Measurements from ENCODE around the gene AUTS2.
A peak's percentile ranks its signal among the peaks of the same experiment; 100 is the strongest.

Gene AUTS2

DNA sequence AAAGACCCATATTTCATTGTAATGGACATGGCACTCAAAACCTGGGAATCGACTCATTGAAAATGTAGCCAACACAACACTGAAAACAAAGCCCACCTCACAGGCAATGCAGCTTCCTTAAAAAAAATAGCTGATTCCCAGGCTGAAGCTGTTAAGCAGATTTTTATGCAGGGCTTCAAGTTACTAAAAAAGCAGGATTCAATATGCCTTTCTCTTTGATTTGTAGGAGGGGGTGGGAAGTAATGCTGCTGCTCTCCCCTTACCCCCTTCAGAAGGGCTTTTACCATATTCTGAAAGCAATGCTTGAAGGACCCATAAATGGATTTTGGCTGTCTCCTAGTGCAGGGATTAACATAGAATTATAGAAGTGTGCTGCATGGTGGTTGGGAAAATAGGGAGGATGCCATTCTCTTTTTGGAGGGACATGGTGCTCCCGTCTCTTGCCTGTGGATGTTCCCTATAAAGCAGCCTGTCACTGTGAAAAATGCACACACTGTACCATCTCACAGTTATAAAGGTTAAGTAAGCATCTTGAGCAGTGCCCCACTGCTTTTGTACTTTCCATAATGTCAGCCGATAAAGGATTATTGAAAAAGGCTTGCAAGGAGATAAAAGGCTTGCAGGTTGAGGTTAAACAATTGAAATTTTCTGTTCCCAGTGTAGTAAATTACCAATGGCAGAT lies 262.8 kb downstream of the AUTS2 start:
- DNase-seq, result peak in 1 of 3 experiments; percentile 43

DNA sequence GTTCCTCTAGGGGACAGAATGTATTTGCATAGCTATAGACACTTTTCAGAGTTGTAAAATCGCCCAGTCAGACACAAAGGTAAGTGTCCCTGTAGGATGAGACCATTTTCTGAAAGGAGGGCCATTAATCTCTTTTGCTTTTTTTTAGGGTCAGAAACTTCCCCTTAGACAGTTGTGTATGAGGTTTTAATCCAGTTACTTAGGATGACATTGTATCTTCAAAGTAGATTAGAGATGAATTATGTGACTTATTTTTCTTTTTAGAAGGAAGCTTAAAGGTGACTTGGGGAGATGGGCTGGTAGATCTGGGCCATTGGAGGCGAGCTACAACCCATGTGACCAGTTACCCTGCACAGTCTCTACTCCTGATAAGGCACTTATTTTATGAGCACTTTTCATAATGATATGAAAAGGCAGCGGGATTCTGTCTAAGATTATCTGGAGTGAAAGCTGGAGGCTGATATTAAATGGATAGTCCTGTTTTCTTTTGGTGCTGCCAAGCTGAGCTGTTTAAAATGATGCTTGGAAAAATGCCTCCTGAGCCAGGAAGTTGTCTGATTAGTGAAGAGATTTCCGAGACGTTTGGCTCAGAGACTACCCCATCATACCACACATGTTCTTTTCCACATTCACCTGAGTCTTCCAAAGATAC lies 264.3 kb downstream of the AUTS2 start:
- DNase-seq, result no peak

GRCh38 chr7:69864274-69864673 lies 266.0 kb downstream of the AUTS2 start:
- peak in 2 of 3 experiments; percentile 88 to 97 for DNase-seq

DNA sequence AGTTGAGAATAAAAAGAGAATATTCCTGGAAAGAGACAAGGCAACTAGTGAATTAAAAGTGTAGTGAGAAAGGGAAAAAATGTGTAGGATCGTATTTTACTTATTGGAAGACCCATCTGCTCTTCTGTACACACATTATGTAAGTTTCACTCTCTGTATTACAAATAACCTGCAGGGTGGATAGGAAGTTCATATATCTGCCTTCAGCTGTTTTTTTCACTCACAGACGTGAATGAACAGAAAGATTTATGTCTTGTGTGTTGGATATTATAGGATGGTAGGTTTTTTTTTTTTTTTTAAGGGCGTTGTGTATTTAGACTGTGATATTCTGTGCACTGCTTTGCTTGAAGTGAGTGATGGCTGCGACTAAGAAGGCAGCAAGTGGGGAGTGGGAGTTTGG lies 266.5 kb downstream of the AUTS2 start:
- DNase-seq, result peak in 2 of 3 experiments; percentile 84 to 97

DNA sequence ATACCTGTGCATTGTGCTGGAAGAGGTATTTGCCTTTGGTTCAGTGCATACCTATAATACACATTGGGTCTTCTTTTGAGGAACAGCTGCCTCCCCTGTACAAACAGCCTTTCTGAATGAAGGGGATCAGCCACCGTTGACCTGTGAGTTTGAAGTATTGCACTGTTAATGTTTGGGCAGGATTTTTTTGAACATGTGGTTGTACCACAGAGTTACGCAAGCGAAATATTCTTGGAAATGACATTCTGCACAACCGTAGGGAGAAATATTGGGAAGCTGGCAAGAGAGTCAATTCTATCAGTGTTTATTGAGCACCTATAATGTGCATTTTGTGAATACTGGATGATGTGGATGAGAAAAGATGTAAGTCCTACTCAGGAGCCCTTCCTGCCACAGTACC lies 270.6 kb downstream of the AUTS2 start:
- no peak for DNase-seq

GRCh38 chr7:69871213-69871885 lies 273.1 kb downstream of the AUTS2 start:
- DNase-seq, result no peak

- DNase-seq, result no peak
These were observed 273.8 kb downstream of the AUTS2 start for GRCh38 chr7:69871886-69872569.

GRCh38 chr7:69873512-69873911 lies 275.2 kb downstream of the AUTS2 start:
- DNase-seq, result no peak

DNA sequence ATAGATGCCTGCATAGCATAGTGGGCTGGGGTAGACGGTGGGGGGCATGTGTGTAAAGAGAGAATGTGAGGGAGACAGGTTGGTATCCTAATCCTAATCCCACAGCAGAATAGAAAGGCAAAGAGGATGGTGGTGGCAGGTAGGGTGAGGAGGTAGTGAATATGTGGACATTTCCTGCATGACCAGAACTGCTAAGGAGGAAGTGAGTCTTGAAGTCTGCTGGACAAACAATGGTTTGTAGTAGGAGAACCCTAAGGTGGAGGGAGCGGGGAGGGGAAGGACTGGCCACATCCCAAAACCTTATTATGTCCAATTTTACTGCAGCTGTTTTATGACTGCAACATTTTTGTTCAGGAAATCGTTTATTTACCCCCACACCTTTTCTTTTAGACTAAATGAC lies 279.7 kb downstream of the AUTS2 start:
- DNase-seq, result no peak

- DNase-seq, result peak in 1 of 3 experiments; percentile 37
These were observed 280.3 kb downstream of the AUTS2 start for GRCh38 chr7:69878591-69878990.

GRCh38 chr7:69879989-69880388 lies 281.7 kb downstream of the AUTS2 start:
- DNase-seq, result no peak

- peak; percentile 73 to 98 (median 95) for DNase-seq
These were observed 282.6 kb downstream of the AUTS2 start for GRCh38 chr7:69880840-69881239.

- DNase-seq, result no peak
These were observed 284.0 kb downstream of the AUTS2 start for GRCh38 chr7:69882269-69882668.

DNA sequence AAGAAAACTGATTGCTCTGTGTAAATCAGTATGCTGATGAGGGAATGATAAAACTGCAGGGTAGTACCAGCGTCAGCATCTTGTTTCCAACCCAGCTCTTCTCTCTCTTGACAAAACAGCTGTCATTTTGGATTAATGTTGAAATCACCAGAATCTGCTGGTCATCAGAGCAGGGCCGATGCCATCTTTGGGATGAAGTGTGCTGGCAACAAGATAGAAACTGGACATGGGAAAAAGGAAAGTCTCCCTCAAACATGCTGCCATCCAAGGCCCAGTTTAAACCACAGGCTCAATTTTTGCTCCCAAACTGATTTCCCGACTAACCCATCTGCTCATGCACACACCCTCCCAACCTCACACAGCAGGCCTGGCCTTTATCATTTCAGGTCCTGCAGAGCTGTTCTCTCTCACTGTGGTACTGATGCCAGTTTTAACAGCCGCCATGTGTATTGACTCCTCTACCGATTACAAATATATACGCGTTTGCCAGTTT lies 285.2 kb downstream of the AUTS2 start:
- DNase-seq, result no peak

DNA sequence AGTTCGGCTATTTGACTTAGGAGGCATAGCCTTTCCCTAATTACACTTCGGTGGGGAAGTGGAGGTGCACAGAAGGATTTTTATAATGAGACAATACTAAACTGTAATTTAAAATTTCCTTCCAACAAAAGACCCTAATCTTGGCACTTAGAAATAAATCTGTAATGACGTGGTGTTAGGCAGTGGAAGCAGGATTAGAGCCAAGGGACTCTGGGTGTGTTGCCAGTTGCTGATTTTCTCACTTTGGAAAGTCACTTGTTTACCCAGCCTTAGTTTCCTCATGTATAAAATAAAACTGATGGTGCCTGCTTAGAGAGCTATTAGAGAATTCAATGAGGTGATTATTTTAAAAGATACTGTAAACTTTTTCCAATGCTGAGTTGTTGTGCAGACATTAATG lies 287.2 kb downstream of the AUTS2 start:
- no peak for DNase-seq

- DNase-seq, result peak in 1 of 3 experiments; percentile 43
These were observed 291.2 kb downstream of the AUTS2 start for GRCh38 chr7:69889338-69889975.

GRCh38 chr7:69889976-69890351 lies 291.7 kb downstream of the AUTS2 start:
- DNase-seq, result no peak

DNA sequence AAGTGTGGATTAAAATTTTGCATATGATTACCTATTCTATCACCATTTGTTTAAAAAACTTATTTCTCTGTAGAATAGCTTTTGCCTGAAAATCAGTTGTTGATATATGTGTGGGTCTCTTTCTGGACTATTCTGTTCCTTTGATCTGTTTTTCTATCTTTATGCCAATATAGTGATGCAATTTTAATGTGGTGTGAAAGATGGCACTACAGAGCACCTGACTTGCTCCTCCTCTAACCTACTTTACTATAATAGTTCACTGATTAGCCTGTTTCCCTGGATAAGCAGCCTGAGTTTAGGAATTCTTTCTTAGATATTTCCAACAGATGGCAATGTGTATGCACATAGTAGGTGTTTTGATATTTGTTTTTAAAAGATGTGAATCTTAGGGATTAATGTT lies 294.5 kb downstream of the AUTS2 start:
- DNase-seq, result peak in 1 of 3 experiments; percentile 26

DNA sequence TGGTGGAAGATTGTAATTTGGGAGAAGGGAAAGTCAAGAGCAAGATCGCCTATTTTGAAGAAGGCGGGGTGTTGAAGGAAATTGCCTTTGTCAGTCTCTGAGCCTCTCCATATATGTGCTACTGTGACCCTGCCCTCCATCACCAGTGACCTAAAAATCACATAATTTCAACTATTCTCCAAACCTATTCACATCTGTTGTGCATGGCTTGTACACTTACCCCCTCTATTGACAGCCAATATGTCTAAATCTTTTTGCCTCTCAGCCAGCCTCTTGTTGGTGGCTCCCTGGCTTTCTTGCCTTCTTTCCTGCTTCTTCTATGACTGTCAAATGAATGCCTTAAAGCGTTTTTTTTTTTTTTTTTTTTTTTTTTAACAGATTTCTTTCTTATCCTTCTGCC lies 295.6 kb downstream of the AUTS2 start:
- peak in 2 of 3 experiments; percentile 62 to 89 for DNase-seq

- DNase-seq, result peak in 1 of 3 experiments; percentile 23
These were observed 297.2 kb downstream of the AUTS2 start for GRCh38 chr7:69895446-69895845.

DNA sequence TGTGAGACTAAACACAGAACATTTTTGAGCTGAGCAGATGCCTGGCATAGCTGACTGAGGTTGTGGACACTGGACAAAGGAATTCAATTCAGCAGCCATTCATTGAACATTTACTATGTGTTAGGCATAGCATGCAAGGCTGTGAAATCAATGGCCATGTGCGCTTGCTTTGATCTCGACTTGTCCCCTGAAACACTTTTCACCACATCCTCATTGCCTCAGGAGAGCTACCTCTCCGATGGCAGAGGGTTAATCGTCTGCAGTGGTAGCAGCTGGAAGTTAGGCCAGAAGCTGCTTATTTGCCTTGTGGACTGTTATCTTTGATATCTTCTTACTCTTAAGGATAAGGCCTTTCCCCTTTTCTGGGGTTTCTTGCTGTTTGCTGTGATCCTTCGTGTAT lies 297.8 kb downstream of the AUTS2 start:
- no peak for DNase-seq

DNA sequence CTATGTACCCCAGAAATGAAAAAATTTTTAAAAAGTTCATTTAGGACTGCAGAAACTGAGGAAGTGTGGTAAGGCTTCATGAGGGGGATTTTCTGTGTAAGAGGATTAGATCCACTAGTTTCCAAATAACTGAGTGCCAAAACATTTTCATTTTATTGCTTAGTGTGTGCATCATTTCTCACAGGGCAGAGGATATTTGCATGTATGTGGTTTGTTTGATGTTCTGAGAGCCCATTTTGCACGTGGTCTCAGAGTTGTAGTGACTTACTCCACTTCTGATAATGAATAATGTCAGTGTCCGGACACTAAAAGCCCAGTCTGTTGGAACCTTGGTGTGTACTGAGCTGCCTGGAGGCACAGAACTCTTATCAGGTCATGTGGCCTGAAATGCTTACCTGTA lies 299.9 kb downstream of the AUTS2 start:
- peak in 1 of 3 experiments; percentile 37 for DNase-seq

GRCh38 chr7:69903410-69903809 lies 305.1 kb downstream of the AUTS2 start:
- DNase-seq, result no peak
